HFF-Myc (cell line): ENCODE data around the gene ECHS1.

Experiments
- DNase-seq: peaks from one replicate; pipeline ENCODE4 v3.0.0-alpha.2; 2011; ENCODE audit warnings: low read depth; ENCODE audit errors: extremely low read depth
- H3K4me3 ChIP-seq: replicated peaks from 2 replicates; pipeline ENCODE4 v1.5.1; 2011; ENCODE audit warnings: low read depth, mild to moderate bottlenecking, control low read depth, low read length
- CTCF ChIP-seq: IDR thresholded peaks from 2 replicates; pipeline ENCODE4 v1.5.1; 2012; ENCODE audit warnings: mild to moderate bottlenecking, low read depth, low read length, control low read depth; ENCODE audit errors: missing control alignments

Gene ECHS1

GRCh38 chr10:133338080-133339071 is 34.8 kb downstream of the ECHS1 start:
- no peak overlapping the region for H3K4me3 ChIP-seq
- TF ChIP-seq CTCF = no peak

GRCh38 chr10:133337370-133337725 is 35.8 kb downstream of the ECHS1 start:
- H3K4me3 ChIP-seq = no peak overlapping the region
- DNase-seq = no peak
- no peak for TF ChIP-seq CTCF

More at GRCh38 chr10:133338080-133339071, 34.8 kb downstream of the ECHS1 start:
- DNase-seq = no peak

GRCh38 chr10:133336577-133337369 is 36.4 kb downstream of the ECHS1 start, which contains the start of gene CALY:
CALY (minus strand) TSS chr10:133336896; CDS start chr10:133328989, 7,907 bp downstream.
- no peak within 1 kb of the TSS; the same call in 1 of the 2 replicates for H3K4me3 ChIP-seq
- DNase-seq = no peak

GRCh38 chr10:133336118-133336576 is 37.0 kb downstream of the ECHS1 start:
- no peak overlapping the region for H3K4me3 ChIP-seq
- TF ChIP-seq CTCF = no peak
- DNase-seq = no peak

More at GRCh38 chr10:133336577-133337369, 36.4 kb downstream of the ECHS1 start, which contains the start of gene CALY:
- no peak for TF ChIP-seq CTCF

GRCh38 chr10:133335246-133336117 is 37.7 kb downstream of the ECHS1 start:
- TF ChIP-seq CTCF = no peak
- DNase-seq = peak; percentile 33
- peak overlapping the region; percentile 32 for H3K4me3 ChIP-seq

- DNase-seq = no peak
- no peak for TF ChIP-seq CTCF
- peak overlapping the region; percentile 32 for H3K4me3 ChIP-seq
Measured at GRCh38 chr10:133334503-133335245, 38.5 kb downstream of the ECHS1 start.
